Middle frontal gyrus (tissue), 1 donor: ENCODE data around the gene AFF4.
"Not testable (repeated sequence)": the region's sequence is repeated elsewhere in the genome, so short reads cannot be mapped to it uniquely, and the experiment has no call there.

Experiments
- DNase-seq: peaks from one replicate; pipeline ENCODE4 v3.0.0-alpha.2; 2015; ENCODE audit warnings: low spot score; ENCODE audit errors: extremely low spot score

Gene AFF4

DNA sequence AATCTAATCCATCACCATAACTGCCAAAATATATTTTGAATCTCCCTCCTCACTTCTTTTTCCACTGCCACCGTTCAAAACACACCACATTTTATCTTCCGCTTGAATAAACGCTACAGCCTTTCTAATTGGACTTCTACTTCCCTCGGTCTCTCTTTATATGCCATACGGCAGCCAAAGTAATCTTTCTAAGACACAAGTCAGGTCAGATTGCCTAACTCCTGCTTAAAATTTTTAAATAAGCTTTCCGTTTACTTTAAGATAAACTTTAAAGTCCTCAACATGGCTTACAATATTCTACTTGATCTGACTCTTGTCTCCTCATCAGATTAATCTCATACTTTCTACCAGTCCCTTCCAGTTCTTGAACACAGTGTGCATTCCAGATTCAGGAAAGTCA is 9.7 kb downstream of the AFF4 start:
- no peak for DNase-seq

DNA sequence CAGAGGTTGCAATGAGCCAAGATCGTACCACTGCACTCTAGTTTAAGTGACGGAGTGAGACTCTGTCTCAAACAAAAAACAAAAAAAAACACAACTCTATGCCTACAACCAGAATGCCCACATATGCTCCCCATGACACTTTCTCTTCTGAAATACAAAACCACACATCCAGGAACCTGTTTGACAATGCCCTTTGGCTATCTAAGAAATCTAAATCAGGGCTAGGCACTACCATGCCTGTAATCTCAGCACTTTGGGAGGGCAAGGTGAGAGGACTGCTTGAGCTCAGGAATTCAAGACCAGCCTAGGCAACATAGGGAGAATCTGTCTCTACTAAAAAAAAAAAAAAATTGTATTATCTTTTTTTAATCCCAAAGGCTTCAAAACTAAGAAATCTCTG is 10.6 kb downstream of the AFF4 start:
- no peak for DNase-seq

DNA sequence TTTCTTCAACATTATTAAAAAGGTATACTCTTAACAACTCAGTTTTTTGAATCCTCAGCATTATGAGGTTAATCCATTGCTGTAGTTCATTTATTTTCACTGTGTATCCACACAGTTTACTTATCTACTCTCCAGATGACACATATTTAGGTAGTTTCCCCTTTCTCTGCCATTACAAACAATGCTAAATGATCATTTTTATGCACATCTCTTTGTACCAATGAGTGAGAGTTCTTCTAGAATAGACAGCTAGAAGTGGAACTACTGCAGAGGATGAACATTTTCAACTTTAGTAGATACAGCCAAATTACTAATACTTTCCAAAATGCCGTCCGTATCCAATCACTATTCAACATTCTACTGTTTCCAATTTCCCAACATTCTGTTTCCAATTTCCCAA is 11.5 kb downstream of the AFF4 start:
- no peak for DNase-seq

DNA sequence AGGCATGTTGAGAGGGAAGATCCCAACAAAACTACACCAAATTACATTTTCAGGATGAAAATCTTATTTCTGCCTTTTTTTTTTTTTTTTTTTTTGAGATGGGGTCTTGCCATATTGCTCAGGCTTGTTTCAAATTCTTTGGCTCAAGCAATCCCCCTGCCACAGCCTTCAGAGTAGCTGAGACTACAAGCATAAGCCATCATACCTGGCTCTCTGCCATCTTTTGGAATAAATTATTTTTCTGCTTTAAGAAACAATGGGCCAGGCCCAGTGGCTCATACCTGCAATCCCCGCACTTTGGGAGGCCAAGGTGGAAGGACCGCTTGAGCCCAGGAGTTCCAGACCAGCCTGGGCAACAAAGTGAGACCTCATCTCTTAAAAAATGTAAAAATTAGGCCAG is 14.3 kb downstream of the AFF4 start:
- DNase-seq: no peak

DNA sequence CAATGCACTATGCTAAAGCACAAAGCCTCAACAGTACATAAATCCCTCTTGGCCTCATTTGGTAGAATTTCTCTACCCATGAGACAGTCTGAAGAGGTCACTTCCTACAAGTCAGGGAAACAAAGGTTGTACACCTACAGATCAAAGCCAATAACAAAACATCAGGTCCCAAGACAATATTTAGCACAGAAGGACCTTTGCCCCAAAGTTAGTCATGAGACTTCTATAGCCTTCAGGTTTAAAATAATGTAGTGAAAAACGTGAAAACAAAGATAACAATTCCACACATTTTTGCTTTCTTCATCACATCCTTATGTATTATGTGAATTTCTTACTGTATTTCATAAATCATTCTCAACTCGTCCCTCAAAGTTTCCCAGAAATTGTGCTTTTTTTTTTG is 15.8 kb downstream of the AFF4 start:
- no peak for DNase-seq

DNA sequence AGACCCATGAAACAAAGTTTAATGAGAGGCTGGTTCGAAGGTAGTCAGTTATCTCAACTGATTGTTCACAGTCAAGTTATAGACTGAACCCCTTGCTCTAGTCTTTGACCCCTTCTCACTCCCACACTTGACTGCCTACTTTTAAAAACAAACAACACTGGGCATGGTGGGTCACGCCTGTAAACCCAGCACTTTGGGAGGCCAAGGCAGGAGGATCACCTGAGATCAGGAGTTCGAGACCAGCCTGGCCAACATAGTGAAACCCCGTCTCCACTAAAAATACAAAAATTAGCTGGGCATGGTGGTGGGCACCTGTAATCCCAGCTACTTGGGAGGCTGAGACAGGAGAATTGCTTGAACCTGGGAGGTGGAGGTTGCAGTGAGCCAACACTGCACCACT is 18.1 kb downstream of the AFF4 start:
- DNase-seq: not testable (repeated sequence)

GRCh38 chr5:132943362-132944022 is 19.9 kb downstream of the AFF4 start:
- DNase-seq: no peak

DNA sequence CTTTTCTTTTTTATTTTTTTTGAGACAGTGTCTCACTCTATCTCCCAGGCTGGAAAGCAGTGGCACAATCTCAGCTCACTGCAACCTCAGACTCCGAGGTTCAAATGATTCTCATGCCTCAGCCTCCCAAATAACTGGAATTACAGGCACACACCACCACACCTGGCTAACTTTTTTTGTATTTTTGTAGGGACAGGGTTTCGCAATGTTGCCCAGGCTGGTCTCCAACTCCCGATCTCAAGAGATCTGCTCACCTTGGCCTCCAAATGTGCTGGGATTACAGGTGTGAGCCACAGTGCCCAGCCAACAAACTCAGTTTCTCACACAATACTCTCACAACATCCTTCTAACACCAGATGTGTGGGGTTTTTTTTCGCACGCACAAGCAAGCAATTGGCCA is 22.1 kb downstream of the AFF4 start:
- DNase-seq: no peak

DNA sequence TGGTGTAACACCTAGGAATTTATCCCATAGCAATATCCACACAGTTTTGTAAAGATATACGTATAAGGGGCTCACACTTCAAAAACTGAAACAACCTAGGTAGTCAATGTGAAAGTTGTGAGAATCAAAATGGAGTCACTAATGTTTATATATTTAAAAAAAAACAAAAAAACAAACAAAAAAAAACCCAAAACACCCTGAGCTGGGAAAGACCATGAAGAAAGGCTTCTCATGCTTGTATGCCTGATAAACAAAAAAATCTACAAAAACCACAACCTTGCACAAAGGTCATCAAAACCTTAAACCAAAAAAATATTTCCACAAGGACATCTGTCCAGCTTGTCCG is 35.4 kb downstream of the AFF4 start:
- no peak for DNase-seq

DNA sequence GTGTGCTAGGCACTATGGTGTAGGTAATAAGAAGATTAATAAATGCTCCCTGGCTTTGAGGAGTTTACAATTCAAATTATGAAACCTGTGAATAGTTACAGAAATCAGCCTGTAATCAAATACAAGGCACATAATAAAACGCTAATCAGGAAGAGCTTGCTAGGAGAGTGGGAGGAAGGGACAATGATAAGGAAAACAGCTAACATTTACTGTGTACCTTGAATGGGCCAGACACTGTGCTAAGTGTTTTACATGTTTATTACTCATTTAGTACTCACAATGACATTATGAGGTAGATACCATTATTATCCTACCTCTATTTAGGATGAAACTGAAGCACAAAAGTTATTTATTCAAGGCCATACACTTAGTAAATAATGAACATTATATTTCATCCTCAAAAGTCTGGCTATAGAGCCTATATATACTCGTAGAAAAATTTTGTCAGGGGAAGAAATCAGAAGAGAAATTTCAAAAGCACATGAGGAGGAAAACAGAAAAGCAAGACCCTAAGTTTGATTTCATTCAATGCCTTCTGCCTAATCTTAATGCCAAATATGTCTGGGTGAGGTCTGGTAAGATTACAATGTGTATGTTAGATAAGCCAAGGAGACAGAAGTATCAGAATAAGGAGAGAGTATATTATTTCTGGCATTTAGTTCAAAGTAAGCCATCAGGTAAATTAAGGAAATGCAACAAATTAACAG is 35.9 kb downstream of the AFF4 start:
- no peak for DNase-seq

GRCh38 chr5:132926437-132926836 is 37.0 kb downstream of the AFF4 start:
- no peak for DNase-seq

DNA sequence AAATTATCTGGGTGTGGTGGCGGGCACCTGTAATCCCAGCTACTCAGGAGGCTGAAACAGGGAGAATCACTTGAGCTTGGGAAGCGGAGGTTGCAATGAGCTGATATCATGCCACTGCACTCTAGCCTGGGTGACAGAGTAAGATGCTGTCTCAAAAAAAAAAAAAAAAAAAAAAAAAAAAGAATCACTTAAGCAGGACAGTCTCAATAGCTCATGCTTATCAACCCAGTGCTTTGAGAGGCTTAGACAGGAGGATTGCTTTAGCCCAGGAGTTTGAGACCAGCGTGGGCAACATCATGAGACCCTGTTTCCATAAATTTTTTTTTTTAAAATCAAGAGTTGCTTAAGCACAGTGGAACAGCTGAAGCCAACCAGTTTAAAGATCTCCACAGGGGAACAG is 47.3 kb downstream of the AFF4 start:
- DNase-seq: no peak

GRCh38 chr5:132915681-132916080 is 47.8 kb downstream of the AFF4 start:
- no peak for DNase-seq

GRCh38 chr5:132909702-132910101 is 53.7 kb downstream of the AFF4 start:
- DNase-seq: no peak

- no peak for DNase-seq
These were observed 56.3 kb downstream of the AFF4 start for GRCh38 chr5:132907161-132907560.

- DNase-seq: no peak
These were observed 57.5 kb downstream of the AFF4 start for GRCh38 chr5:132905938-132906337.

DNA sequence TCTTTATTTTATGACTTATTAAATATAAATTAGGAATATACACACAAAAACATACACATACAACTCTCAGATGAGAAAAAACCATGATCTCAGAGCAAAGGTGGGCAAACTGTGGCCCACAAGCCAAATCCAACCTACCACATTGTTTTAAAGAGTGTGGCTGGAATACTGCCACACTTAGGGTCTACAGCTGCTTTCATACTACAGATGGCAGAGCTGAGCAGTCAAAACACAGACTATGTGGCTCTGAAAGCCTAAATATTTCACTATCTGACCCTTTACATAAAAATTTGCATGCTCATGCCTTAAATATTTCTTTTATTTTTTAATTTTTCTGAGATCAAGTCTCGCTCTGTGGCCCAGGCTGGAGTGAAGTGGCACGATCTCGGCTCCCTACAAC is 61.7 kb downstream of the AFF4 start:
- DNase-seq: no peak

GRCh38 chr5:132901036-132901435 is 62.4 kb downstream of the AFF4 start:
- no peak for DNase-seq

DNA sequence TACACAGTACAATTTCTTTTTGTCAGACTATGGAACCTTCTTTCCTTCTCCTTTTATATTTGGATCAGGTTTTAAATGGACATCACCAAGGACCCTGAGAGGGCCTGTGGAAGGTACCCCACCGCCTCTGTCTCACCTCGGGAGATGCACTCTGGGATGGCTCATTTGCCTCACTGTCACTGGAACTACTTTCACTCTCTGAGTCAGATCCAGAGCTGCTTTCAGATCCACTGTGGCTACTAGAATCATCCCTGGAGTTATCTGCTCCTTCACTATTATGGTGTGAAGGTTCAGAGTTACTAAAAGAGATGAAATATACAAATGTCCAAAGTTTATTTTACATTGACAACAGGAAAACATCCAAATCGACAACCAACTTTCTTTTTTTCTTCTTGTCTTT is 65.3 kb downstream of the AFF4 start:
- no peak for DNase-seq

DNA sequence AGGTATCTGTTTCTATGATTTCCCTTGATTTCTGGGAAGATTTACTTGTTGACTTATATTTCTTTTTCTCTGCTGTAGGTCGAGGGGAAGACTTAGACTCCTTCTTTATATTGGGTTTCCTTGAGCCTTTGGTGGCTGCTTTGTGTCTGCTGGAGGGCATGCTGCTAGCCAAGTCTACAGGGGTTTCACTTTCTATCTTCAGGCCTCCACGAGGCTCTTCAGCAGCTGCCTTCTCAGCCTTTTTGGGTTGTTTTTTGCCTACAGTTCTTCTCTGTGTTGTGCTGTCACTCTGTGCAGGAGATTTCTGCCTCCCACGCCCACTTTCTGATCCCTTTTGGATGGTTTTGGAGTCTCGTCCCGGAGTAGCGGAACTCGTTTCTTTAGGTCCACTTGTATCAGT is 66.7 kb downstream of the AFF4 start:
- DNase-seq: no peak

- no peak for DNase-seq
These were observed 67.6 kb downstream of the AFF4 start for GRCh38 chr5:132895719-132896305.

DNA sequence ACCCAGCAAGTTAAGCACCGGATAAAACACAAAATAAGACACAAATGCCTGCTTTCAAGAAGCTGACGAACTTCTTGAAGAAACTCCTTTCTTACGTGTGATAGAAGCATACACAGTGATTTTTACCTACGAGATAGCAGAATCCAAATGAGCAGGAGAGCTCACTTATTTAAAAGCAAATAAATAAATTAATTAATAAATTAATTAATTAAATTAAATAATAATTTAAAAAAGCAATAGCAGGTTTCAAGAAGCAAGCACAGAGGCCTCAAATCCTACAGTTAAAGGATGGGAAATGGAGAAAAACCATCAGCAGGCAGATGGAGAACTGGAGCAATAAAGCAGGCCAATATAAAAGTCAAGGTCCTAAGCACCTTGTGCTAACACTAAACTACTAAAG is 72.6 kb downstream of the AFF4 start:
- DNase-seq: no peak

DNA sequence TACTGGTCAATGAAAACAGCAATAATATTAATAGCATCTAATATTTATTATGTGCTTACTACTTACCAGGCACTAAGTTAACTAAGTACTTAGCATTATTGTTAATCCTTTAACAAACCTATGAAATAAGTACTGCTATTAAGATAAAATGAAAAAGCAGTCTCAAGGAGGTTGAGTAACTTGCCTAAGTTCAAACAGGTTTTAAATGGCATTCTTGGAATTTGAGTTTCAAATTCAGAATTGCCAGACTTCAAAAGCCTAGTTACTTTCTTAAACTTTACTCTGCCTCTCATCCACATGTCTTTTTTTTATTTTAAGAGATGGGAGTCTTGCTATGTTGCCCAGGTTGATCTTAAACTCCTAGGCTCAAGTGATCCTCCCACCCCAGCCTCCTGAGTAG is 73.9 kb downstream of the AFF4 start:
- no peak for DNase-seq
